ENCODE results near the gene ERGIC1.
"Not testable (repeated sequence)": the region's sequence is repeated elsewhere in the genome, so short reads cannot be mapped to it uniquely, and the experiment has no call there.

Gene ERGIC1

DNA sequence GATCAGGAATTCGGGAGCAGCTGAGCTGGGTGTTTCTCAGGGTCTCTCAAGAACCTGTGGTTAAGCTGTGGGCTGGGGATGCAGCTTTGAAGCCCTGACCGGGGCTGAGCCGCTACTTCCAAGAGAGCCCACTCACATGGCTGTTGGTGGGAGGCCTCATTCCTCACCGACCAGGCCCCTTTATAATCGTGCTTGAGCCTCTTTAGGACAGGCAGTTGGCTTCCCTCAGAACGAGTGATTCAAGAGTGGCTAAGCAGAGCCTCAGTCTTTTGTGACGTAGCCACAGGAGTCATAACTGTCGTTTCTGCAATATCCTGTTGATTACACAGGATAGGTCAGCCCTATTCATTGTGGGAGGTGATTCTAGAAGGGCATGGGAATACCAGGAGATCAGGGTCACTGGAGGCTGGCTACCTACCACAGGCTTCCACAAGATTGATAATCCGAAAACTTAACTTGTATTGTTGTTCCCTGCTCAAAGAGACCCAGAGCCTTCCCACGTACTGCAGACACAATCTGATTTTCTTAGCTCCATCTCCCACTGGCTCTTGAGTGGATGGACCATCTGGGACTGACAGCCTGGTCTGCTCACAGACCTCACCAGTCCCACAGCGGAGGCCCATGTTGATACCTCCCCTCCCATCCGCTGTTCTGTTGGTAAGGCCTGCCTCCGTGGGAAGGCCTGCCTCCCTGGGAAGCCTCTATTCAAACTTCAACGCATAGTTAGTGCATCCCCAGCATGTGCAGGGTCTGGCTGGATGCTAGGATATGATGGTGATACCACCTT, 3.0 kb upstream of the ERGIC1 start:
- peak; percentile 4 for DNase-seq

DNA sequence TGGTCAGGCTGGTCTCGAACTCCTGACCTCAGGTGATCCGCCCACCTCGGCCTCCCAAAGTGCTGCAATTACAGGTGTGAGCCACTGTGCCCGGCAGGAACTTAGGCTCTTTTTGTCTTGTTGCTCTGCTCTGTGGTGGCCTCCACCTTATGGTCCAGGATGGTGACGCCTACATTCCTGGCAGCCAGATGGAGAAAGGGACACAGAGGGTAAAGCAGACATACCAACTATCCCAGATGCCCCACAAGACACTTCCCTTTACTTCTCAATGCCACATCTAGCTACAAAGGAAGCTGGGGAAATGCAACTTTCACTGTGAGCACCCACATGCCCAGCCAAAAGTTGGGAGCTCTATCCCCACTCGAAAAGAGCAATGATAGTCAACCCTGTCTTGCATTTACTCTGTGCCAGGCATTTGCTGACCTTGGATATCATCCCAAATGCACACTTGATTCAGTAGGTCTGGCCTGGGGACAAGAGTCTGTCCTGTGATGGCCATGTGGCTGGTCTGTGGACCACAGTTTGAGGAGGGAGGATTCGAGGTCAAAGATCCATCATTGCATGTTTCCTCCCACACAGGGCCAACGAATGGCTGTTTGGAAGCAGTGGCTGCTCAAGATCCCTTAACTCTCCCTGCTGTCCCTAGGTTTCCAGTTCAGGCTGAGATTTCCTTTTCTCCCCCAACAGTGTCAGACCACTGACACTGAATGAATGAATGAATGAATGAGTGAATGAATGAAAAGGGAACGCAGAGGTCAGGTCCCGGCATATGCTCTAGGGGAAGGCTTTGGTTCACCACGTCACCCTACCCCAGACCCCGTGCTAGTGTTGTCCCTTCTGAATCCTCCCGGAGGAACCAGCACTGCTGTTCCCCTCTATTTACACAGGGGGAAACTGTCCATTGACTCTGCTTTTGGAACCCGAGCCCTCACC, 1.4 kb upstream of the ERGIC1 start:
- DNase-seq = no peak

DNA sequence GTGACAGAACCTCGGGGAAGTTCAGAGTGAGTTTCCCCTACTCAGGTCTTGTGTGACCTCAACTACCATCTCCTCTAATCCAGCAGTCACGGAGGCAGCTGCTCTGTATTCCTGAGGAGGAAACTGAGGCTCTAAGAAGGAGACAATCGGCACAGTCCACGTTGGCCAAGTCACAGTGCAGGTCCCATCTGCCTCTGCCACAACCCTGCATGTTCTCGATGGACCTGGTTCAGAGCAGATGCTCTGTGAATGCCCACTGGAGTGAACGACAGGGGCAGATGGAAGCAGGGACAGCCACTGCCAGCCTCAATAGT, 722 bp upstream of the ERGIC1 start:
- DNase-seq = no peak

DNA sequence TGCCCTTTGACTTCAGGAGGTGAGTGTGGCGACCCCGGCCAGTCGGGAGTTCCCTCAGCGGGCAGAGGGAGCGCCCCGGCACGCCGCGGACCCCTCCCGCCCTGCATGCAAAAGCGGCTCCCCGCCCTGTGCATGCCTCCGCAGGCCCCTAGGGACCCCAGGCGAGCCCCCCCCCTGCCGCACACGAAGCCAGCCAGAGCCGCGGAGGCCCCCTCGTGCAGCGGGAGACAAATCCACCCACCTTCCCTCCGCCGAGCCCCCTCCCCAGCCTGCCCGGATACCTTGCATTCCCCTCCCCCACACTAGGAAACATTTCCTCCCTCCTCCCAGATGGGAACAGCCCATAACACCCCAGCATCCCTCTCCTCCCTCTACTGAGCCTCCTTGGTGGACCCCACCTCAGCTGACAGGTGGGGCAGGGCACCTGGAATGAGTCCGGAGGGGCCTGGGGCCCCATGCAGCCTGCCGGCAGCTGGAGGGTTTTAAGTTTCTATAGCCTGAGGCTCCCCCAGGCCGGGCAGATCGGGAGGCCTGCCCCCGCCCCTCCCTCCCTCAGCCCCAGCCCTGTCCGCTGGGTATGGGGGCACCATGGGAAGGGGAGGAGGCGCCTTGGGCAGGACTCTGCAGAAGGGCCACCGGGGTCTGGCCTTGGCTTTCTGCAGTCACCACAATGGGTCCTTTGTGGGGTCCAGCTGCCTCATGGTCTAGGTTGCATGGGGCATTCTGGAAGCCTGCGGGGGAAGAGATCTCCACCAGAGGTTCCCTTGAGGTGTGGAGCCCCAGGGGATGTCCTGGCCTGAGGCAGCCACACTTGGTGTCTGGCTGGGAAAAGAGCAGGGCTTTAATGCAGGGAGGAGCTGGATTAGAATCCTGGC, 601 bp downstream of the ERGIC1 start:
- peak; percentile 22 for DNase-seq

DNA sequence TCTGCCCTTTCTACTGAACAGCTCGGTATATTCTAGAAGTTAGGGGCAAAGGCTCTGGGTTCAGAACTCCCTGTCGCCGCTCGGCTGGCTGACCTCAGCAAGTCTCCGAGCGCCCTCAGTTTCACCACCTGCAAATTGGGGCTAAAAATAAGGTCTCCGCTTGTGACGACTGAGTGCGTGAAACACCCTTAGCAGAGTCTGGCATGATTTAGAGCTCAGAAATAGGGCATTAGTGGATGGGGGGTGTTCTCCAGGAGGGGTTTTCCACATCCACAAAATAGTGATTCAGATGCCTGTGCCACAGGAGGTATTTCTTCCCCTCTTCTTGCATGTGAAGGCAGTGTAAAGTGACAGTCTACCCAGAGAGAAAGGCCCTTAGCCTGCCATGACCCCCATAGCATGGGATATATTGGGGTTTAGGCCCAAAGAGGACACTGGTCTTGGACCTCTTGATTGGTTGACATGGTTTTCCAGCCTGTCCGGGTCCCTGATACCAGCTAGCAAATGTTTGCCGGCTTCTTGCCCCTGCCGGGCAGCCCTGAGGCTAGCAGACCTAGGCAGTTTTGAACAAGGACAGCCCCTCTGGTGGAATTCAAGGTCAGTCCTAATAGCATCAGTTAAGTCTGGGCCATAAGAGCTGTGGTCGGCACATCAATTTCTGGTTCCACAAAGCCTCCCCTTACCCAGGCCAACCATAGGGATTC, 1.4 kb downstream of the ERGIC1 start:
- DNase-seq = no peak

DNA sequence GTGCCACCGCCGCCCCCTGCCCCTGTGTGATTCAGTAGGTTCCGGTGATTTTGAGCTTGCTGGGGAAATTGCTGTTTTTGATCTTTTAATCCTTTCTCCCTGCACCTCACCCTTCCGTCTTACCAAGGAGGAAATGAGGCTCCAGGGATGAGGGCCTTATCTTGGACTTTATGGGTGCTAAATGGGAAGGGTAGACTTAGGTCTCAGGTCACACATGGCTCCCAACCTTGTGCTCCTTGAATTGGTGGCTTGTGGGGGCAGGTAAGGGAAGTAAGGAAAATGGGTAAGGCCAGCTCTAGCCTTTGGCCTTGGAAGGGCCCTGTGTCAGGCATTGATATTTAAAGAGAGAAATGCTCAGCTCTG, 1.9 kb downstream of the ERGIC1 start:
- no peak for DNase-seq

DNA sequence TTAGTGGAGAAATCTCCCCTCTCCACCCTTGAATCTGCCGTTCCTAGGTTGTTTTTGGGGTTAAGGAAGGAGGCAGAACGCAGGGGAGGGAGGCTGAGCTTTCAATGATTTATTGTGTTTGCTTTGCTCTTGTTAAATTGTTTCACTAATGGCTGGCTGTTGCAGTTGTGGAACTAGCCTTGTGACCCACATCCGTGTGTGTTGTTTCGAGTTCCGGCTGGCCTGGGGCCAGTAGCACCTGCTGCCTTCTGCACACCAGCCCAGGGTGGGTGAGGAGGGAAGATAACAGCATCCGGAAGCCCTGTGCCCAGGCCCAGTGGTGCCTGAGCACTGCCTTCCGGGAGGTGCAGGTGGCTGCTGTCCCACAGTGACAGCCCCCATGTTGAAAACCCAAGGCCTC, 3.6 kb downstream of the ERGIC1 start:
- no peak for DNase-seq

DNA sequence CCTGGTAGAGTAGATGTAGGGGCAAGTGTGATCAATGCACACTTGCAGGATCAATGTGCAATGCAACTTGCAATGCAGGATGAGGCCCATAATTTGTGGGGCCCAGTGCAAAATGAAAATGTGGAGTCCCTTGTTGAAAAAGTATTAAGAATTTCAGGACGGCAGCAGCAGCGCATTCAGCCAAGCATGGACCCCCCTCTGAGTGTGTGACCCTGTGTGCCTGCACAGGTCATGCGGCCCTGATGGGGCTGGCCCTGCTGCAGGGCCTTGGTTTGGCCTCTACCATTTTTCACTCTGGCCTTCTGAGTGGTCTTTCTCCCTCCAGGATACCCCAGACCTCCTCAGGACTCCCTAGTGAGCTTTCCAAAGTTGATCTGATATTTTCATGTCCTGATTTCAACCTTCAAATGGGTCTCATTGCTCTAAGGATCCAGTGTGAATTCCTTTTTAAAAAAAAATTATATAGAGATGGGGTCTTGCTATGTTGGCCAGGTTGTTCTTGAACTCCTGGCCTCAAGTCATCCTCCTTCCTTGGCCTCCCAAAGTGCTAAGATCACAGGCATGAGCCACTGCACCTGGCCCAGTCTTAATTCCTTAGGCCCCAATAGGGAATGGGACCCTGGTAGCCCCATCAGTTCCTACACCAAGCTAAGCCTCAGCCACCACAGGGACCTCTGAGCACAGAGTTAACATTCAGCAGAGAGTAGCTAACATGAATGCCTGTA, 4.3 kb downstream of the ERGIC1 start:
- DNase-seq = no peak

DNA sequence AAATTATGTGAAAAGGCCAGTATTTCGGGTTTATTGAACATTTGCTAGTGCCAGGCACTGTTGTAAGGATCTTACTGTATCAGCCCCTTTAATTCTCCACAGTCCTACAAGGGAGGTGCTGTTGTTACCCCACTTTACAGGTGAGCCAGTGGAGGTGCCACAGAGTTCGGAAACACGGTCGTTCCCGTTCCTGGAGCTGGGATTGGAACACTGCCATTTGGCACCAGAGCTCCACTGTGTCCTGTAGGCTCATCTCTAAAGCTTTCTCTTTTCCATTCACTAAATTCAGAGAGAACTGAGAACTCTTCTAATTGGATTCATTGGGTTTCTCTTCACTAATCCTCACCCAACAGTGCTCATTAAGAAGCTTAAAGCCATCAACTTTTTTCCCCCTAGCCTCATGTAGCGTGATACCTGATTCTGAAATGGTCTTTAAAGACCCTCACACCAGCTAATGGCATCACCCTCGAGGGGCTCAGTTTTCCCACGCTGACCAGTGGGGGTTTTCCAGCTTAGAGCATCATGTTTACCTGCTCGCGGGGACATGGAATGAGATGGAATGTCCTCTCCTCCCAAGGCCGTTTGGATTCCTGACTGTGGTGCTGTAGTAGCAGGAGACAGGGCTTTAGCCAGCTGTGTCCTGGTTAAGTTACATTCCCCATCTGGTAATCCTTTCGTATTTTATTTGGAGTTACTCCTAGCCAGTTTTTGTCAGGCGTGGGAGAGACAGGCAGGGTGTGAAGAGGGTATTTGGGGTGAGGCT, 5.8 kb downstream of the ERGIC1 start:
- DNase-seq = no peak

DNA sequence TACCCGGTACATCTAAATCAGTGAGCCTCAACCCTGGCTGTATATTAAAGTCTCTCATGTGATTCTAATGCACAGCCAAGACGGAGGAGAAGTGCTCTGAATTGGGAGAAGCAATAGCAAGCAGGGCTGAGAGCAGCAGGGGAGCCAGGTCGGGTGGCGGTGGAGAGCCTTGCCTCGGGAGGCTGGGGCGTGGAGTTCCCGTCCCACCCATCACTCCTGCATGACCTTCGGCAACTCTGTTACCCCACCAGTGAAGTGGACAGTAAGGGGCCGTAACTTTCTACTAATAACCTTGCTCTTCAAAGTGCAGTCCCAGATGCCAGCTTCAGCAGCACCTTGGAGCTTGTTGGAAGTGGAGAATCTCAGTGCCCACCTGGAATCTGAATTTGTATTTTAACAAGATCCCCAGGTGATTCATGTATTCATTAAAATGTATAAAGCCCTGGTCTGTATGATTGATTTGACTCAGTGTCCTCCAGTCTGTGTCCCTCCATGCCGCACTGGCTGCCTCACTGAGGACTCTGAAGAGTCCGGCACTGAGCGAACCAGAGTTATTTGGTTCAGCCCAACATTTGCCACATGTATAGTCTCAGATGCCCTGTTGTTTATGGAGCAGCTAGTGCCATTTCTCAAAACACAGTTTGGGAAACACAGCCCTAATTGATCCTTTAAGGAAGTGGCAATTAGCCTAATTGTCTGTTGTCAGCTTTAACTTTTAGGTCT, 6.5 kb downstream of the ERGIC1 start:
- no peak for DNase-seq

DNA sequence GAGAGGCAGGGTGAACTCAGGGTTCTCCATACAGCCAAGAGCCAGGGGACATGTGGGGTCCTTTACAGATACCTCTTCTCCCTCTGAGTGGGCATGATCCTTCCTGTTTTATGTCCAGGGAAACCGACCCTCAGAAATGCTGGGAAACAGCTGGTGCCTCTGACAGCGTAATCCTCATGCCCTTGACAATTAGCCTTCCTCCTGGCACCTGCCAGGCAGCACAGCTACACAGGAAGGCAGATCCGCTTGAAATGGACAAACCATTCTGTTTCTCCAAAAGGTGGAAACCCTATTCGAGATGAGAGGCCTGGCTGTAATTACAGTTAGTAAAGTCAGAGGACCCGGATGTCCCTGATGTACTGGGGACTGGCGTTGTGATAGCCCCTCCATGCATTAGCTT, 7.2 kb downstream of the ERGIC1 start:
- DNase-seq = no peak

DNA sequence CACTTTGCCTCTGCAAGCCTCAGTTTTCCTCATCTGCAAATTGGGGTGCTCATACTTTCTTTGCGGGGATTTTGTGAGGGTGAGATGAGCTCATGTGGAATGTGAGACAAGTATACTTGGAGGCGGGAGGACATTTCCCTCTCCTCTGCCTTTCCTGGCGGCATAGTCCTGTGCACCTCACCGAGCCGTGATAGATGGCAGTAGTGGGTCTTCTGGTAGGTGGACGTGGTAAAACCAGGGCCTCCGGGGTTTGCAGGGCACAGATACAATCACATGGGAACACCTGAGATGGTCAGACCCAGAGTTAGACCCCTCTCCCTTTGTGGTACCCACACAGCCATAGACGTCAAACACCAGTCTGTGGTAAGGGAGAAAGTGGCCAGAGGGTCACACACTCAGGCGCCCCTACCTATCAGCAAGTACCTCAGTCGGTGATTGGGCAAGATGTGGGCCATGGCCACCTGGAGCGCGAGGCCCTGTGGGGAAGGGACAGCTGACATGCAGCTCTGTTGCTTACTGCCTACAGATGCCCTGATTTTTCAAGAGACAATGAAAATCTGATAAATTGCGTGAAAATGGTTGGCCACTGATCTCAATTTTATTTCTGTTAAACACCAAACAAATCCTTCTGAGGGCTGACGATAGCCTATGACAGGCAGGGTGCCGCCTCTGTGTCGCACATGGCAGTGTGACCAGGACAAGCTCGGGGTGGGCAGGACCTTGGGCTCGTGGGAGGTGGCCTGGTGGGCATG, 9.9 kb downstream of the ERGIC1 start:
- DNase-seq = no peak

DNA sequence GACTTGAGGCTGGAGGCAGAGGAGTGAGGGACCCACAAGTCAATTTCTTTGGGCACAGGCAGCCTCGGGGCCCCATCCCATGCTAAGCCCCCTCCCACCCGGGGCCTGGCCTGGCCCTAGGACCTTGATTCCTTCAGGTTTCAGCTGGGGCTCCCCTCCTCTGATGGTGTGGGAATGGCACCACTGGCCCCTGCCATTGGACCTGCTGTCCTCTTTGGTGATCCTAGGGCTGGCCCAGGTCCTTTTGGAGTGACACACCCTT, 10.5 kb downstream of the ERGIC1 start:
- no peak for DNase-seq

DNA sequence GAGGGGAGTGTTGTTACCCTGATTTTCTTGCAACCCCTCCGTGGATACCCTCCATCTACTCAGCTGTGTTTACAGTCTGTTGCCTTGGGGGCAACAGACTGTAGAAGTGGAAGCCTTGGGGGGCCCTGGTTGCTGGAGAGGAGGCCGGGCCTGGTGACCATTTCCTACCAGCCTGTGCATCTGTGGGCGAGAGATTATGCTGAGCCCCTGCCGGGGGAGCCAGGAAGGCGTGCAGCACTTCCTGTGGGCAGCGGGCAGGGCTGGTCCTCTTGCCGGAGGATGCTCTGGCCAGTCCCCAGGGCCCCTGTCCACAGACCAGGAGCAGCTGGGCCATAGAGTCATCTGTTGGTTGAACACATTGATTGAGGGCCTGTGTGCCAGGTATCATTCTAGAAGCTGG, 11.1 kb downstream of the ERGIC1 start:
- DNase-seq = no peak

DNA sequence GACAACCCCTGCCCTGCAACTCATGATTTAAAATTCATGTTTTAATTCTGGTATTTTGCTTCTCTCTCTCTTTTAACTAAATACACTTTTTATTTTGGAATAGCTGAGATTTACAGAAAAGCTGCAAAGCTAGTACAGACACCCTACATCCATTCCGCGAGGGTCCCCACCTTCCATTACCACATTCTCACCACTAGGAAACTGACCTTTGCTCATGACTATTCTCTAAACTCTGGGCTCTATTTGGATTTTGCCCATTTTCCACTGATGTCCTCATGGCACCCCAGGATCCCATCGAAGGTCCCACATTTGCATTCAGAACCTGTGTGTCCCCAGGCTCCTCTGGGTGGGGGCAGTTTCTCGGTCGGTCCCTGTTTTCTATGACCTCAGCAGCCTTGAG, 11.5 kb downstream of the ERGIC1 start:
- no peak for DNase-seq

DNA sequence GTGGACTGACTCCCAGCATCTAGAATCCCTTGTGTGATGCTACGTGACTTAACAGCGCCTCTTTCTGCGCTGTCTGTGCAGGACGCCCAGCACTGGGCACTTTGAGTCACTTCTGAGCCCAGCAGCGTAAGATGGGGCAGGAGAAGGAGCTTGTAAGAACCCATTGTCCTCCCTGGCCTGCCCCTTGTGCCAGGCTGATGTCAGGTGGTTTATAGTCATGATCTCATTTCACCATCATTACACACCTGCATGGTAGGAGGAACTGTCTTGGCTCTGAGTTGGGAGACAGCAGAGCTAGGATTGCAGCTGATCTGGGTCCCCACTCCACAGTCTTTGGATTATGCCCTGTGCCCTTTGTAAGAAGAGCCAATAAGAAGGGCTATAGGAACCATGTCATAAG, 12.2 kb downstream of the ERGIC1 start:
- DNase-seq = no peak

DNA sequence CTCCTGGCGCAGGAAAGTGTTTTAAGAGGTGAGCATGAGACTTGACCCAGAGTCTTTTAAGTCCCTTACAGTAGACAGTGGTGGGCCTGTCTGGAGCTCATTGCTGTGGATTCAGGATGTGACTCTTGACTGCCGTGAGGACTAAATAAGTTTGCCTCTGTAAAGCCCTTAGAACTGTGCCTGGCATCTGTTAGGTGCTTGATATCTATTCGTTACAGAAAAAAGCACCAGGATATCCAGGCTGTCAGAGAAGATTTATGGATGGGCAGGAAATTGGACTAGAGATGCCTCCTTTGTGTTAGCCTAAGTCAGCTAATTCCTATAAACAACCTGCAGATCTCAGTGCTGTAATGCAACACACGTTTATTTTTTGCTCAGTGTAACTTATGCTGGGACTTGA, 12.6 kb downstream of the ERGIC1 start:
- DNase-seq = no peak

DNA sequence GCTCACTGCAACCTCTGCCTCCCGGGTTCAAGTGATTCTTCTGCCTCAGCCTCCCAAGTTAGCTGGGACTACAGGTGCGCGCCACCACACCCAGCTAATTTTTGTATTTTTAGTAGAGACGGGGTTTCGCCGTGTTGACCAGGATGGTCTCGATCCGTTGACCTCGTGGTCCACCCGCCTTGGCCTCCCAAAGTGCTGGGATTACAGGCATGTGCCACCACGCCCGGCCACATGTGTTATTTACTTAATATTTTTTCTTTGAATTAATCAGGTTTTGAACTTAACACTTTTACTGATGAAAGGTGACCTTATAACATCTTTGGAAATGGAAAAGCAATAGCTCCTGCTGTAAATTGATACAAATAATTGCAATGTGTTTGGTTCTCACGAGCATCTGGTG, 13.5 kb downstream of the ERGIC1 start:
- not testable (repeated sequence) for DNase-seq

DNA sequence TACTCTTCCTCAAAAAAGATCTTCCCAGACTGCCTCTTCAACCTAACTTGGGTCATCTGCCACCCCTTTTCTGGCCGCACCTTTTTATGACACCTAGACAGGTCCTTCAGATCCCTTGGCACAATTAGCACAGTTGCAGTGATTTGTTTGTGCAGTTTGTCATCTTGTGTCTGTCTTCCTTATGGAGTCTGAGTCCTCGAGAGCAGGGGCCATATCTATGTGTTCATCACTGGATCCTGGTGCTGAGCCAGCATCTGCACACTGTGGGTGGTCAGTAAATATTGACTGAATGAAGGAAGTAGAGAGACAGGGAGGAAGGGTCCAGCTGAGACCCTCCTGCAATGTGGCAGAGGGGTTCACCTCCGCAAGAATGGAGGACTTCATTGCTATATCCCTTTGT, 14.4 kb downstream of the ERGIC1 start:
- no peak for DNase-seq

Data from T1000 (cell line).